Measurements from ENCODE around the gene CD300LB.
"Not testable (repeated sequence)": the region's sequence is repeated elsewhere in the genome, so short reads cannot be mapped to it uniquely, and the experiment has no call there.

The CD300LB gene

GRCh38 chr17:74531231-74531761 is at the start of gene CD300LB:
TSS of gene CD300LB (minus strand) at chr17:74531475. CDS start at chr17:74531350, 125 bp downstream.
- DNase-seq: no peak

GRCh38 chr17:74579900-74580299 is 48.6 kb upstream of the CD300LB start:
- DNase-seq: no peak

GRCh38 chr17:74578979-74579378 is 47.7 kb upstream of the CD300LB start:
- DNase-seq: no peak

- no peak for DNase-seq
Observed at GRCh38 chr17:74574489-74575142, 43.3 kb upstream of the CD300LB start.

- DNase-seq: not testable (repeated sequence)
Observed at GRCh38 chr17:74573635-74574034, 42.4 kb upstream of the CD300LB start.

GRCh38 chr17:74573169-74573568 is 41.9 kb upstream of the CD300LB start:
- DNase-seq: no peak

- no peak for DNase-seq
Observed at GRCh38 chr17:74571621-74572270, 40.5 kb upstream of the CD300LB start.

GRCh38 chr17:74569020-74570003 is 38.0 kb upstream of the CD300LB start:
- DNase-seq: peak; percentile 85

GRCh38 chr17:74568106-74568873 is 37.0 kb upstream of the CD300LB start:
- DNase-seq: no peak

GRCh38 chr17:74567397-74567796 is 36.1 kb upstream of the CD300LB start, which contains the start of gene CD300H:
TSS of gene CD300H (minus strand) at chr17:74567509.
- DNase-seq: peak; percentile 26

GRCh38 chr17:74566132-74566753 is 35.0 kb upstream of the CD300LB start:
- DNase-seq: peak; percentile 48

GRCh38 chr17:74565126-74565525 is 33.9 kb upstream of the CD300LB start:
- DNase-seq: no peak

- no peak for DNase-seq
Observed at GRCh38 chr17:74563358-74563757, 32.1 kb upstream of the CD300LB start.

GRCh38 chr17:74561586-74561985 is 30.3 kb upstream of the CD300LB start:
- no peak for DNase-seq

GRCh38 chr17:74558882-74559519 is 27.7 kb upstream of the CD300LB start:
- DNase-seq: no peak

GRCh38 chr17:74558402-74558801 is 27.1 kb upstream of the CD300LB start:
- DNase-seq: not testable (repeated sequence)

- no peak for DNase-seq
Observed at GRCh38 chr17:74555427-74555940, 24.2 kb upstream of the CD300LB start.

- no peak for DNase-seq
Observed at GRCh38 chr17:74554909-74555308, 23.6 kb upstream of the CD300LB start.

- no peak for DNase-seq
Observed at GRCh38 chr17:74552037-74552436, 20.8 kb upstream of the CD300LB start.

GRCh38 chr17:74550602-74551001 is 19.3 kb upstream of the CD300LB start:
- no peak for DNase-seq

- DNase-seq: peak; percentile 7
Observed at GRCh38 chr17:74549343-74549742, 18.1 kb upstream of the CD300LB start.
